ENCODE data around the gene STK32B.
"Not testable (repeated sequence)": the region's sequence is repeated elsewhere in the genome, so short reads cannot be mapped to it uniquely, and the experiment has no call there.

Gene STK32B

GRCh38 chr4:5066101-5066500 lies 14.8 kb downstream of the STK32B start:
- in situ Hi-C loops (cut with MboI; ENCODE audit: low sequenced_read_pairs): no loop called here

GRCh38 chr4:5066968-5067367 lies 15.7 kb downstream of the STK32B start:
- in situ Hi-C loops (cut with MboI; ENCODE audit: low sequenced_read_pairs): not testable (repeated sequence)

GRCh38 chr4:5067908-5068307 lies 16.6 kb downstream of the STK32B start:
- in situ Hi-C loops (cut with MboI; ENCODE audit: low sequenced_read_pairs): no loop called here

GRCh38 chr4:5069901-5070300 lies 18.6 kb downstream of the STK32B start:
- in situ Hi-C loops (cut with MboI; ENCODE audit: low sequenced_read_pairs): no loop called here

- in situ Hi-C loops (cut with MboI; ENCODE audit: low sequenced_read_pairs): no loop called here
These were observed 21.7 kb downstream of the STK32B start for GRCh38 chr4:5072948-5073347.

- in situ Hi-C loops (cut with MboI; ENCODE audit: low sequenced_read_pairs): no loop called here
These were observed 26.7 kb downstream of the STK32B start for GRCh38 chr4:5078009-5078408.

GRCh38 chr4:5079581-5079980 lies 28.3 kb downstream of the STK32B start:
- in situ Hi-C loops (cut with MboI; ENCODE audit: low sequenced_read_pairs): no loop called here

GRCh38 chr4:5081441-5081999 lies 30.2 kb downstream of the STK32B start:
- in situ Hi-C loops (cut with MboI; ENCODE audit: low sequenced_read_pairs): no loop called here

- in situ Hi-C loops (cut with MboI; ENCODE audit: low sequenced_read_pairs): no loop called here
These were observed 31.1 kb downstream of the STK32B start for GRCh38 chr4:5082376-5082775.

GRCh38 chr4:5084911-5085475 lies 33.7 kb downstream of the STK32B start:
- in situ Hi-C loops (cut with MboI; ENCODE audit: low sequenced_read_pairs): no loop called here

GRCh38 chr4:5086535-5086934 lies 35.3 kb downstream of the STK32B start:
- in situ Hi-C loops (cut with MboI; ENCODE audit: low sequenced_read_pairs): no loop called here

- in situ Hi-C loops (cut with MboI; ENCODE audit: low sequenced_read_pairs): no loop called here
These were observed 45.0 kb downstream of the STK32B start for GRCh38 chr4:5096261-5096660.

GRCh38 chr4:5098176-5098575 lies 46.9 kb downstream of the STK32B start:
- in situ Hi-C loops (cut with MboI; ENCODE audit: low sequenced_read_pairs): no loop called here

GRCh38 chr4:5100336-5100735 lies 49.1 kb downstream of the STK32B start:
- in situ Hi-C loops (cut with MboI; ENCODE audit: low sequenced_read_pairs): no loop called here

GRCh38 chr4:5100986-5101385 lies 49.7 kb downstream of the STK32B start:
- in situ Hi-C loops (cut with MboI; ENCODE audit: low sequenced_read_pairs): no loop called here

GRCh38 chr4:5101571-5101970 lies 50.3 kb downstream of the STK32B start:
- in situ Hi-C loops (cut with MboI; ENCODE audit: low sequenced_read_pairs): no loop called here

- in situ Hi-C loops (cut with MboI; ENCODE audit: low sequenced_read_pairs): no loop called here
These were observed 59.6 kb downstream of the STK32B start for GRCh38 chr4:5110901-5111300.

- in situ Hi-C loops (cut with MboI; ENCODE audit: low sequenced_read_pairs): no loop called here
These were observed 61.2 kb downstream of the STK32B start for GRCh38 chr4:5112333-5113095.

GRCh38 chr4:5114950-5115349 lies 63.7 kb downstream of the STK32B start:
- in situ Hi-C loops (cut with MboI; ENCODE audit: low sequenced_read_pairs): no loop called here

- in situ Hi-C loops (cut with MboI; ENCODE audit: low sequenced_read_pairs): no loop called here
These were observed 67.0 kb downstream of the STK32B start for GRCh38 chr4:5118091-5118786.

- in situ Hi-C loops (cut with MboI; ENCODE audit: low sequenced_read_pairs): no loop called here
These were observed 67.9 kb downstream of the STK32B start for GRCh38 chr4:5118994-5119835.

All from HL-60/S4 (cell line).